ENCODE results near the gene TMEM239.
"Not testable (repeated sequence)": the region's sequence is repeated elsewhere in the genome, so short reads cannot be mapped to it uniquely, and the experiment has no call there.

TMEM239 gene

GRCh38 chr20:2799688-2800520, 16.3 kb upstream of the TMEM239 start:
- no peak for DNase-seq

GRCh38 chr20:2800521-2801285, 15.5 kb upstream of the TMEM239 start, which contains the start of gene CPXM1:
CPXM1 (minus strand) TSS chr20:2800627; CDS start chr20:2800572, 55 bp downstream.
- DNase-seq = peak; percentile 92

GRCh38 chr20:2801286-2801728, 14.9 kb upstream of the TMEM239 start:
- DNase-seq = peak; percentile 75

GRCh38 chr20:2804041-2804828, 11.9 kb upstream of the TMEM239 start:
- no peak for DNase-seq

GRCh38 chr20:2804852-2805688, 11.1 kb upstream of the TMEM239 start:
- no peak for DNase-seq

DNA sequence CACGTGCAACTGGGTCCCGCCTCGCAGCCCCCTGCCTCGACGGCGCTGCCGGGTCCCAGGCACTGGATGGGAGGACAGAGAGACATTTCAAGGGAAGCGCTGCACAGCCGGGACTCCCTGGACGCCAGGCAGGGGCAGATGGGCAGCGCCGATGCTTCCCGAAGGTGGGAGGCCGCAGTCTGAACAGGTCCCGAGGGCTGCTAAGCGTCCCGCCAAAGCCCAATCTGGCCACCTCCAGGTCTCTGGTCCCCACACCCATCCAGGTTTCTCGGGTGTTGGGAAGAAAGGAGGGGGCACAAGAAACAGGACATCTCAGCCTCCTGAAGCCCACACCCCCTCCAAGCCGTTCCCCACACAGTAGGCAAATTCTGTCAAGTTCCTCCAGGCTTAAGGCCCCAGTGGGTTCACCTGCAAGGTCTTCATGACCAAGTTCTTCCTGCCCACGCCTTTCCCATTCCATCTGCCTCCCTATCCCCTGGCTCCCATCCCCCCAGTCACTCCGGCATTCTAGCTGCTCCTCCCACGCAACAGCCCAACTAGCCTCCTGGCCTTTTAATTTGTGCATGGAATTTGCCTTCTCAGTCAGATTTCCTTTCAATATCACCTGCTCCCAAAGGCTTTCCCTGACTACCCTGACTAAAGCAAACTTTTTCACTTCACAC, 10.3 kb upstream of the TMEM239 start:
- no peak for DNase-seq

GRCh38 chr20:2806351-2806701, 9.8 kb upstream of the TMEM239 start:
- DNase-seq = no peak

- no peak for DNase-seq
Measured at GRCh38 chr20:2807019-2807418, 9.1 kb upstream of the TMEM239 start.

DNA sequence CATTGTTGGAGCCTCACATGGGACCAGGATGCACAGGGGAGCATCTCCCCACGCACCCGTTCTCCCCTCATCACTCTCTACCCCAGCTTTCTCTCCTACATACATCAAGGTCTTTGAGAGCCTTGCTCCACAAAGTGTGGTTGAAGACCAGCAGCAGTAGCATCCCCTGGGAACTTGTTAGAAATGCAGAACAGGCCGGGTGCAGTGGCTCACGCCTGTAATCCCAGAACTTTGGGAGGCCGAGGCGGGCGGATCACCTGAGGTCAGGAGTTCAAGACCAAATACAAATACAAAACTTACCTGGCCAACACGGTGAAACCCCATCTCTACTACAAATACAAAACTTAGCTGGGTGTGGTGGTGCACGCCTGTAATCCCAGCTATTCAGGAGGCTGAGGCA, 8.2 kb upstream of the TMEM239 start:
- DNase-seq = not testable (repeated sequence)

GRCh38 chr20:2809690-2810089, 6.5 kb upstream of the TMEM239 start:
- DNase-seq = no peak

- DNase-seq = no peak
Measured at GRCh38 chr20:2812189-2812588, 4.0 kb upstream of the TMEM239 start.

DNA sequence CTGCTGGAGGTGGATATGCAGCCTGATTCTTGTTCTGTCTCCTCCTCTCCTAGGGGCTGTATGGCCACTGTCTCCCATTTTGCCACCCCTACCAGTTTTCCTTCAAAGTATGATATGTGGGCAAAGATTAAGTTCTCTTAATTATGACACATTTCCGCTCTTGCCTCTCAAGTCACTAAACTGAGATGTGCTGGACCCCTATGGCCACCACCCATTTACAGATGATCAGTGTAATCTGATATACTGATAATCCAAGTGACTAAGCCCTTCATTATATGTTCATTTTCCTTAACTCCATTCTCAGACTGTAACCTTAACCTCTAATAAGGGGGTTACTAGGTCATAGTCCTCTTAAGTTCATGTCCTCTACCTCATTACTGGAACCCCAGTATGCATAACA, 2.1 kb upstream of the TMEM239 start:
- no peak for DNase-seq

GRCh38 chr20:2814587-2815051, 1.5 kb upstream of the TMEM239 start, which contains the start of gene C20orf141:
C20orf141 (plus strand) TSS chr20:2814987; CDS start chr20:2815185, 198 bp downstream.
- peak; percentile 77 for DNase-seq

- no peak for DNase-seq
Measured at GRCh38 chr20:2815242-2815900, 793 bp upstream of the TMEM239 start.

GRCh38 chr20:2816583-2817340, 598 bp downstream of the TMEM239 start:
- DNase-seq = no peak

DNA sequence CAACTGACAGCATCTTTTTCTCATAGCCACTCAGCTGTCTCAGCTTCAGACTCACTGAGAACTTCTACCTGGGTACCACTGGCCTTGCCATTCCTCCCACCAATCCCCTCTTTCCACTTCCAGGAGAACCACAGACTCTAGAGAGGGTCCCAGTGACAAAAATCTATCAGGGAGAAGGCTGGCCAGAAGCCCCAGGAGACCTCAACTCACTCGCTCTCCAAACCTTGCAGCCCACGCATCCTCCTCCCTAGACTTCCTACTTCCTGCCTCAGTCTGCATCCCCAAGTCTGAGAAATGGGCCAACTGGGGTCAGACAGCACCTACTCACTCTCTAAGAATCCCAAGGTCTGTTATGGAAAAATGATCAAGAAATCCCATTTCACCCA, 1.2 kb downstream of the TMEM239 start:
- DNase-seq = no peak

- no peak for DNase-seq
Measured at GRCh38 chr20:2817891-2818595, 1.9 kb downstream of the TMEM239 start.

DNA sequence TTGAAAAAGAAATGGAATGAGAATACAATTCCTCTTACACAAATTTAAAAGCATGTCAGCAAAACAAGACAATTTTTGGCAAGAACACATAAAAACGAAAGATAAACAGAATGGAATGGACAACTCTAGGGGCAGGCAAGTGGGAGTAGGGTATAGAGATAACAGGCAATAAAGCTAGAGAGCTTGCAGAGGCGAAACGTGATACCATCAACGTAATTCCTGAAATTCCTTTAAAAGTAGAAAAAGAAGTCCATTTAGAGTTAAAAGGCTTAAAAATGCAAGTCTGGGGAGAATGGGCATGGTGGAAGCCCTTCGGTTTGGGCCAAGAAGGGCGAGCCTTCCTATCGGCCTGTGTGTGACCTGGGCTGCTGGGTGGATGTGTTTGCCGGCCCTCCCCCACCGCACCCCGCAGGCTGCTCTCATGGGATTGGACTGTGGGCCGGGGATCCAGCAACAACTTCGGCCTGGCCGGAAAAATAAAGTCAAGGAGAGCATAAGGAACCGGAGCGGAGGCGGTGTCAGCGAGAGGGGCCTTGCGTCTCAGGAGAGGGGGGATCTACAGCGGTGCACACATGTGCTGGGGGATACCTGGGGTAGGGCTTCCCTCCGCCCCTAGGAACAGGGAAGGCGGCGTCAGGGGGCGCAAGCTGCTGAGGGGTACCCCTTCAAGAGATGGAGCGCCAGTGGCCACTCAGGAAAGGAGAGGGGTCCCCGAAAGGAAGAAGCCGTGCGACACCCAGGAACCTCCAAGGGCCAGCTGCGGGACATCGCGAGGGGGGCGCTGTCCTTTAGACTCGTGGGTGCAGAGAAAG, 4.1 kb downstream of the TMEM239 start:
- DNase-seq = no peak

All from GF-D8 (cell line).